T-helper 1 cell (primary cell): ENCODE measurements around the gene OR51M1.
"Not testable (repeated sequence)": the region's sequence is repeated elsewhere in the genome, so short reads cannot be mapped to it uniquely, and the experiment has no call there.

Experiments
- DNase-seq, 5 donors: peaks; one replicate each; pipeline ENCODE4 v3.0.0-alpha.2; 2012 to 2020
- total RNA-seq, 4 donors: gene quantifications; one replicate each; lab custom pipeline; 2026; lab: John Stamatoyannopoulos, UW

The OR51M1 gene, protein sequence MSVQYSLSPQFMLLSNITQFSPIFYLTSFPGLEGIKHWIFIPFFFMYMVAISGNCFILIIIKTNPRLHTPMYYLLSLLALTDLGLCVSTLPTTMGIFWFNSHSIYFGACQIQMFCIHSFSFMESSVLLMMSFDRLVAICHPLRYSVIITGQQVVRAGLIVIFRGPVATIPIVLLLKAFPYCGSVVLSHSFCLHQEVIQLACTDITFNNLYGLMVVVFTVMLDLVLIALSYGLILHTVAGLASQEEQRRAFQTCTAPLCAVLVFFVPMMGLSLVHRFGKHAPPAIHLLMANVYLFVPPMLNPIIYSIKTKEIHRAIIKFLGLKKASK
- total RNA-seq: 0 to 0.54 (median 0) reads per million in 4 donors

DNA sequence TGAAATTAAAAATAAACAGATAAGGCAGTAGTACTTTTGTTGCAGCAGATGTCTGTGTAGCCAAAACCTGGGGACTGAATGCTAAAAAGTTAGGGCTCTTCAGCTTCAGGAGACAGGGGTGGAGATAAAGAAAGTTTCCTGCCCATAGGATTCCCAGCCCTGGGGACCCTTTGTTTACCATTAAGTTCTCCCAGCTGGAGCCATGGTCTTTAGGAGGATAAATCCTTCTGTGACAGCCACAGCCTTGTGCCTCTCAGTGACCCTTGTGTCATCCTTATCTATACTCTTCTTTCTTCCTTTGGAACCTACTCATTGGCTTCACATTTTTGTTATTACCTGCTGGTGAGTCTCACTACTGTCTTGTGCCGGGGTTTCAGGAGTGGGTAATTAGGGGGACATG is at the start of gene OR51M1:
Gene OR51M1 (plus strand): TSS at position 237 of the 400 bp plus-strand sequence. CDS start 5,587 bp downstream, outside the sequence.
- no peak for DNase-seq

DNA sequence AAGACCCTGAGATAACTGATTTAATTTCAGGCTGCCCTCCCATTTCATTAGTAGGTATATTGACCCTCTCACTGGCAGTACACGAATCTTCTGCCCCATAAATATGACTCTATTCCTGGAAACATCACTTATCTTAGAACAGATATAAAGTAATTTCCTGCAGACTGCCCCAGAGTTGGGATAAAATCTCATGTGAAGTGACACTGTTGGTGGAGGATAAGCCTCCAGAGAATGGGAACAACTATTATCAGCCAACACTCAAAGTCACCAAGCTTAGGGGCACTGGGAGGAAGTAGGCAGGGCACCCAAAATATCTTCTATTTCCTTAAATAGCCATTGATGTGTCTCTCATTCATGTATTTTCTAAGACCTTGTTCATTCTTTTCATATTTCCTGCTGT is 48.4 kb upstream of the OR51M1 start:
- DNase-seq: no peak

DNA sequence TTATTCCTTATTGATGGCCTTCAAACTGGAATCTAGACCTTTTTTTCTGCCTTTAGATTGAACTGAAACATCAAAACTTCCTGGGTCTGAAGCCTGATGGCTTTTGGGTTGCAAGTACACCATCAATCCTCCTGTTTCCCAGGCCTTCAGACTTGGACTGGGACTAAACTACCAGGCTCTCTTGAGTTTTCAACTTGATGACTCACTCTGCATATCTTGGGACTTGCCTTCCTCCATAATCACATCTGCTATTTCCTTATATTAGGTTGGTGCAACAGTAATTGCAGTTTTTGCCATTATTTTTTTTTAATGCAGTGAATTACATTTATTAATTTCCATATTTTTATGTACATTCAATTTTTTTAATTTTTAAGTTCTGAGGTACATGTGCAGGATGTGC is 47.3 kb upstream of the OR51M1 start:
- no peak for DNase-seq

DNA sequence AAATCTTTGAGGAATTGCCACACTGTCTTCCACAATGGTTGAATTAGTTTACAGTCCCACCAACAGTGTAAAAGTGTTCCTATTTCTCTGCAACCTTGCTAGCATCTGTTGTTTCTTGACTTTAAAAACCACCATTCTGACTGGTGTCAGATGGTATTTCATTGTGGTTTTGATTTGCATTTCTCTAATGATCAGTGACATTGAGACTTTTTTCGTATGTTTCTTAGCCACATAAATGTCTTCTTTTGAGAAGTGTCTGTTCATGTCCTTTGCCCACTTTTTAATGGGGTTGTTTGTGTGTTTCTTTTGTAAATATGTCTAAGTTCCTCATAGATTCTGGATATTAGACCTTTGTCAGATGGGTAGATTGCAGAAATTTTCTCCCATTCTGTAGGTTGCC is 46.4 kb upstream of the OR51M1 start:
- DNase-seq: not testable (repeated sequence)

DNA sequence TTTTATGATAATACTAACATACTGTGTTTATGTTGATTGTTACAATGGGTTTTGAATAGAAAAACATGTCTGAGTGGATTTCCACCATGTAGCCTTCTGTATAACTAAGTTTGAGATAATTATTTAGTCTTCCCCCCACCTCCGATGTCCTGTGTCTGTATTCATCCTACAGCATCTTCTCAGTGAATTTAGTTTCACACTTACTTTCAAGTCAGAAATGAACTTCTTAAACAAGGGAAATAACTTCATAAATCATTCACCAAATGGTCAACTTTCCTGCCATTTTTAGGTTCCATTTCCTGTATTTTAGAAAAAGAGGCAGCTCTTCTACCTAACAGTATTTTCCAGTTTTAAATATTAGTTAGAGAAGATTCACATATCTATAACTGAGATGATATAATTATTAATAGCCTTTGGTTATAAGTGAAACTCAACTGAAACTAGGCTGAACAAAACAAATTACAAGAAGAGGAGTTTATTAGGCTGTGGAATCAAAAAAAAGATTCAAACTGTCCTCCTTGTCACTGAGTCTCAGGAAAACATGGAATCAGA is 43.8 kb upstream of the OR51M1 start:
- DNase-seq: no peak

DNA sequence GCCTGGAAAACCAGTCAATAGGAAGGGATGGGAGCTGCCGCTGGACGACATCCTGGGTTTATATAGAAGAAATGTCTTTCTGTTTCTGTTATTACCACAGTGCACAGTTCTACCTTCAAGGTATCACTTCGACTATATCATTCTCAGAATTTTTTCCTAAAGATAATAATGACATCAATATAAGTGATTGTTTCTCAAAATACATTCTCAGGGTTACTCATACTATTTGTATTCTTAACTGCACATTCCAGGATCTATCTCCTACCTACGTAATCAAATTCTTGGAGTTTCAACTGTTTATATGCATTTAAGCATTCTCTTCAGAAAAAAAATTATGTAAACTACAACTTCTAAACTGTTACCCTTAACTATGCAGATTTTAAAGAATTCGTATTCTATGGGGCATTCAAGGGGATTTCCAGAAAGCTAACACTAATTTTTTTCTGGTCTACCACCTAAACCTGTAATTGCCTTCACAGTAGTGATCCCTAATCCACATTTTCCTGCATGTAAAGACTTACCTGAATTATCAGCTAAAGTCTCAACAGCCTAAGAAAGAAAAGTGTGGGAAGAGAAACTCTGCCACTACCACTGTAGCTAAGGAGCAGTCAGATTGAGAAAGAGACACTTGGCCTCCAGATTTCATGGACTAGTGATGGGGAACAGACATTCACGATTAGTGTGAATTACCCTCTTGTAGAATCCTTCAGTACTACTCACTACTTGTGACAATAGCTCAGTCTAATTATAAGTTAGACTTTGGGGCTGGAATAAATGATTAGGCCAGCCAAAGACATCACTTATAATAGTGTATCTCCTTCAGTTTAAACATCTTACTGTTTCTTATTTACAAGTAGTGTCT is 39.9 kb upstream of the OR51M1 start, which contains the start of gene OR51B5:
Gene OR51B5 (minus strand): TSS at position 51 of the 862 bp plus-strand sequence. CDS start 0 bp downstream, at position 51.
- DNase-seq: no peak

DNA sequence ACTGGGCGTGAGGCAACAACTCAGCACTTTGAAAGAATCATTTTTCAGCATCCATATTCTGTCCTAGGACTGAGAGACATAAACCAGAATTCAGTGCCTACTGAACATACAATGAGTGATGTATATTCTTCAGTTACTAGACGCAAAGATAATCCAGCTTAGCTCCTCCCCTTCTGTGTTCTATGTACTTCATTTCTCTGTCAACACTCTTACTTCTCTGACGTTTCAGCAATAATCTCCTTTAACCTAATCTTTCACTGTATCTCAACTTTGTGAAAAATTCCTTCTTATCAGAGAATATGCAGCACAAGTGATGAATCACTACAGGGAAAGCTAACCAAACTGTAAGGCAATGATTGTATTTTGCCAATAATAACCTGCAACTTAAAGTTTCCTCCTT is 37.8 kb upstream of the OR51M1 start:
- no peak for DNase-seq

DNA sequence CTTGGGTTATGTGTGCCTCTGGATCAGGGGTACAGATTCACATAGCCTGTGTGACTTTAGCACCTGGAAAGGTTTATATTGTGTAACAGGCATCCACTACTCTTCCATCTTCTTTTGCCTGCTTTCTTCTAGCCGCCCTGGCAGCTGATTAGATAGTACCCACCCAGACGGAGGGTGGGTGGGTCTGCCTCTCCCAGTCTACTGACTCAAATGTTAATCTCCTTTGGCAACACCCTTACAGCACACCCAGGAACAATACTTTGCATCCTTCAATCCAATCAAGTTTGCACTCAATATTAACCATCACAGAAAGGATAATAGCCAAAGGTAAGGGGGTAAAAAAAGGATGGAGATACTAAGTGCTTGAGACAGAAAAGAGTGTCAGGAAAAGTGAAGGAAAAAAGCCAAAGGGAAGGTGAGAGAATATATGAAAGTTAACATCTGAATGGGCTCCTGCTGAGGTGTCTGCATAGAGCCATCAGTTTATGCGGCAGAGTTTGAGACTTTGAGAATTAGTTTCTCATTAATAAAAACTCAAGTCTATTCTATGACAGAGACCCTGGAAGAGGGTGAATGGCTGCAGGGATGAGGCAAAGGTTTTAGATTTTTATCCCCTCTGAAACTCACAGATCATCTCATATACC is 34.9 kb upstream of the OR51M1 start:
- DNase-seq: no peak

DNA sequence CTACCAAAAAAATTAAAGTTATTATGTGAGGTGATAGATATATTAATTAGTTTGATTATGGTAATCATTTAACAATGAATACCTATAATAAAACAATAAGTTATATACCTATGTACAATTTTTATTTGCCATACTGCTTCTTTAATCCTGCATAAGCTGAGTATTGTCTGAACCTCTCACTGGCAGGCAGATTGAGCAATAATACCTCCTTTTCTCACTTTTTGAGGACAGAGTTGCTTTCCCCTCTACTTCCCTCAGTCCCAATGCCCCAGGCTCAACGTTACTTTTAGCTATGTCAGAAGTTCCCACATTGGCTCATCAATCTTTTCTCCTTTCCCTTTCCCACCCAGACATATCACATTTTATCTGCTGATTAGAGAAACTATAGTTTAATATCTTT is 34.1 kb upstream of the OR51M1 start:
- no peak for DNase-seq

DNA sequence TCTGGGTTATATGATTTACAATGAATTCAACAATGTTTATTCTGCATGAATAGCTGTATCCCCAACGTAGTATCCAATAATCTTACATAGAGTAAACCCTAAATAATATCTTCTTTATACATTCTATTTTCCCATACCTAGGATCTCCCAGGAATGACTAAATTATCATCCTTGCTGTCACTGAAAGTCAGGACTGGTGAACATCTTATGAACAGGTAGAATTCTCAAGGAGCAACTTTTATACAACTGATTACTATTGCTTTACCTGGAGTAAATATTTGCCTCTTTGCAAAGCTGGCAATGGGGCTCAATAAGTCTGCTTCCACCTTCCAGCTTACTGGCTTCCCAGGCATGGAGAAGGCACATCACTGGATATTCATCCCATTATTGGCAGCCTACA is 32.4 kb upstream of the OR51M1 start, which contains the start of gene OR51B6:
Gene OR51B6 (plus strand): TSS at position 301 of the 400 bp plus-strand sequence. CDS start 0 bp downstream, at position 301.
- DNase-seq: no peak

DNA sequence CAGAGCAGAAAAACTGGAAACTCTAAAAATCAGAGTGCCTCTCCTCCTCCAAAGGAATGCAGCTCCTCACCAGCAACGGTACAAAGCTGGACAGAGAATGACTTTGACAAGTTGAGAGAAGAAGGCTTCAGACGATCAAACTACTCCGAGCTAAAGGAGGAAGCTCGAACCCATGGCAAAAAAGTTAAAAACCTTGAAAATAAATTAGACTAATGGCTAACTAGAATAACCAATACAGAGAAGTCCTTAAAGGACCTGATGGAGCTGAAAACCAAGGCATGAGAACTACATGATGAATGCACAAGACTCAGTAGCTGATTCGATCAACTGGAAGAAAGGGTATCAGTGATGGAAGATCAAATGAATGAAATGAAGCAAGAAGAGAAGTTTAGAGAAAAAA is 27.6 kb upstream of the OR51M1 start:
- not testable (repeated sequence) for DNase-seq

DNA sequence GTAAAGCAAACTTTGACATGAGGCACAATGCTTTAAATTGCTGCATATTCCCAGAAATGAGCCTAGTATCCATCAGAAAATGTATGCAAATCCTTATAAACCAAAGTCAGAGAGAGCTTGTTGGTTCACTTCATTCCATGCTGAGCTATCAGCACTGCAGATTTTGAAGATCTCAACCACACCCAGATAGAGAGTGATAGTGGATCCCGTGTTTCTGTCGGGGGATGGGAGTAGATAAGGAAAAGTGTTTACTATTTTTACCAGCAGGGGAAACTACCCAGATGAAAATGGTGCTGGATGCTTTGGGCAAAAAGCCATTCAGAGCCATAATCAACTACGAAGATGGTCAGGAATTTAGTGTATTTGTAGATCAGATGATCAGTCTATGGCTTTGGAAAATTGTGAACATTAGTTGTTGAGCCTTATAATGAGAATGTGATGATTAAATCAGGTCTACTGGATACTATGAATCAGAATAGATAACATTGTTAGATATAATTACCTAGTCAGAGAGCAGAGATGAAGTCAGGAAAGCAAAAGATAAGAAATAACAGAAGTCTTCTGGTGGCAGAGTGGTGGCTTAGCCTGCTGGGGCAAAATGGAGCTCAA is 21.5 kb upstream of the OR51M1 start:
- DNase-seq: no peak

DNA sequence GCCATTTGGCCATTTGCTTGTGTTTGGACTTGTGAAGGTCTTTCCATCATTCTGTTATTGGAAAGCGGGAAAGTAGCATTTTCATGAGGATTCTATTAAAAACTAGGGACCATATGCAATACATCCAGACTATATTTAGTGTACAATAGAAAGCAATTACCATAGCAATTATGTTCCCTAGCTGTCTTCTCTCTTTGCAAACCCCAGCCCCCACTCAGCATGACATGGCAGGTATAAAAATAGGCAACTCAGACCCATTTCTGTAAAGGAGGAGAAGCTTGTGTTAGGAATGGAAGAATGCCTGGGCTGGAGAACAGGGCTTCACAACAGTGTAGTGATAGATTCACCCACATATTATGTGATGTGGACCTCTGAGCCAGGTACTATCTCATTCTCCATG is 19.9 kb upstream of the OR51M1 start:
- DNase-seq: no peak

DNA sequence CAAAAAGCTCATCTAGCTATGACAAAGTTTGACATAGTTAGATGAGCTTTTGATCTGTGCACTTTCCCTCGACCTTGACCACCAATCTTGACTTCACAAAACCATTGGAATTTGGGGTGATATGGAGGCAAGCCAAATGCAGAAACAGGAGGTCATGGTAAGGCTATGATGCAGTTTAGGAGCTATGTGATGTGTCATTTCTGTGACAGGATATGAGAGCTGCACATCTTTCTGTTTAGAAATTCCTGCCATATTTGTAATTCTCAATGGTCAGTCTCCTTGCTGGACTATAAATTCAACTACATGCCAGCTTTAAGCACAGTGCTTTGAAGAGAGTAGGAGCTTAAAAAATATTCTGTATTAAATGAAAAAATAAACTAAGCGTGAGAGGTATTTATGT is 19.4 kb upstream of the OR51M1 start:
- DNase-seq: no peak

DNA sequence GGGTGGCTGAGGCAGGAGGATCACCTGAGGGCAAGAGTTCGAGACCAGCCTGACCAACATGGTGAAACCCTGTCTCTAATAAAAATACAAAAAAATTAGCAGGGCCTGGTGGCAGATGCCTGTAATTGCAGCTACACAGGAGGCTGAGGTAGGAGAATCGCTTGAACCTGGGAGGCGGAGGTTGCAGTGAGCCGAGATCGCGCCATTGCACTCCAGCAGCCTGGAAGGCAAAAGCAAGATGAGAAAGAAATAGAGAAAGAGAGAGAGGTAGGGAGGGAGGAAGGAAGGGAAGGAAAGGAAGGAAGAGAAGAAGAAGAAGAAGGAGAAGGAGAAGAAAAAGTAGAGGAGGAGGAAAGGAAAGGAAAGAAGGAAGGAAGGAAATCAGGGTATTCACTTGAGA is 17.2 kb upstream of the OR51M1 start:
- DNase-seq: not testable (repeated sequence)

DNA sequence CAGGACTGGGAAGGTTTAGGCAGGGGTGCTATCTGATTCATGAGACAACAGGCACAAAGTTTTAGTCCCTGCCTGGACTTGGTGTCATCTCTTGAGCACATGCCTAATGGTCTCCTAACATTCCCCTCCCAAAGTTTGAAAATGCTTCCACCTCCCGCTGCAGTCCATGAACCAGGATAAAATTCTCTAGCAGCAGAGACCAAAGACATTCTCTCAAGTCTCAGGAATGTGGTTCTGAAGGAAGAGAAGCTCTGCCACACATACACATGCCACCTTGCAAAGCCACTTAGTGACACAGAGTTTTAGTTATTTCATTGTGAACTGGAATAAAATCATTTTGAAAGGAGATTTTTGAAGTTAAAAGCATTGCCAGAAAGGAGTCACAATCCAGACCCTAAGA is 16.8 kb upstream of the OR51M1 start:
- DNase-seq: no peak

DNA sequence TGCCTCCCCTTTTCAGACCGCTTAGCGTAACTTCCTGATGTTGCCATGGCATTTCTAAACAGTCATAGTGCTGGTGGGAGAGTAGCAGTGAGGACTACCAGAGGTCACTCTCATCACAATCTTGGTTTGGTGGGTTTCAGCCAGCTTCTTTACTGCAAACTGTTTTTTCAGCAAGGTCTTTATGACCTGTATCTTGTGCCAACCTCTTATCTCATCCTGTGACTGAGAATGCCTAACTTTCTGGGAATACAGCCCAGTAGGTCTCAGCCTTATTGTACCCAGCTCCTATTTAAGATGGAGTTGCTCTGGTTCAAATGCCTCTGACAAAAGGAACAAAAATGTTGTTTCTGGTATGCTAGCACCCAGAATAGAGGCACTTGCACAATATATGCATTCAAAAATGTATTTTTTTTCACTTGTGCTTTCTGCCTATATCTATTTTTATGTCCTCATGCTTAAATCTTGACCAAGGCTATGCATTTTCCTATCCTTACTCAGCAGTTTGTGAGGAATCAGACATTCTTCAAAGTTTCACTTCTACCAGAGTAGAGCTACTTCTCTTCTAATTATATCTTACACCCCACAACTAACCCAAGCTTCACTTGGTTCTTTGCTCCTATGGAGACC is 16.1 kb upstream of the OR51M1 start:
- DNase-seq: no peak

DNA sequence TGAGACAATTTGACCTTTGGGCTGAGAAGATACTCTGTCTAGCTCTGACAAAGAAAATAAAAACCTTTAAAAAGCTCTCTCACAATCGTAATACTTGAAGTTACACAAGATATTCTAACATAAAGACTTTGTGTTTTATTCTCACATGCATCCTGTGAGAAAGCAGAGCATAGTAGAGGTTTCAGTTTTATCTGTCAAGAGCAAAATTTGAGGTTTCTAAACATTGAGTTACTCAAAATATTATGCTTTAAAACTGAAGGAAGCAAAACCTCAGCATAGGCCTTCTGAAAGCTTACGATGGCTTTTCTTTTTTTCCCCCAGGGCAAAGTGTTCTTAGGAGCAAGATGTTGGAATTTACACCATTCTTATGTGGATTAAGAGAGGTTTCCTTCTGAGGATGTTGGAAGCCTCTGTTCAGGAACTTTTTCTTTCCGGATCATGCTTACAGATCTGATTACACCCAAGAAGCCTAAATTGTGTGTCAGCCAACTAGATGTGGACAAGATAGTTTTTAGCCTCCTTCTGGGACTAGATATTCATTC is 15.0 kb upstream of the OR51M1 start:
- DNase-seq: no peak

DNA sequence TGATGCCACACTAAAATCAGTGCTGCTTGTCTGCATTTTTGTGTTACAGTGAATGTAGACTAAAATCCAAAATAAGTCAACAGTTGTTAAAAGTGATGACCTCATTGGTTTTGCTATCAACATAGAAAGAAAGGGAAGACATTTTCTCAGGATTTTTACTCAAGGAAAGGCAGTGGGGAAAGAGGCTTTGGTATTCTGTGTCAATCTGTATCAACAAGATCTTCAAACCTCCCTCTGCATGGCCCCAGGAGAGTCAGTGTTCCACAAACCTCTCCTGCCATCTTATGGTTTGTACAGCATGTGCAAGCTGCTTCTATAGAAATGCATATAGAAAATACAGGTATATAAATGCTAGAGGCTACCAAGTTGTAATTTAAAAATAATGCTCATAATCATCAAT is 13.8 kb upstream of the OR51M1 start:
- DNase-seq: no peak

DNA sequence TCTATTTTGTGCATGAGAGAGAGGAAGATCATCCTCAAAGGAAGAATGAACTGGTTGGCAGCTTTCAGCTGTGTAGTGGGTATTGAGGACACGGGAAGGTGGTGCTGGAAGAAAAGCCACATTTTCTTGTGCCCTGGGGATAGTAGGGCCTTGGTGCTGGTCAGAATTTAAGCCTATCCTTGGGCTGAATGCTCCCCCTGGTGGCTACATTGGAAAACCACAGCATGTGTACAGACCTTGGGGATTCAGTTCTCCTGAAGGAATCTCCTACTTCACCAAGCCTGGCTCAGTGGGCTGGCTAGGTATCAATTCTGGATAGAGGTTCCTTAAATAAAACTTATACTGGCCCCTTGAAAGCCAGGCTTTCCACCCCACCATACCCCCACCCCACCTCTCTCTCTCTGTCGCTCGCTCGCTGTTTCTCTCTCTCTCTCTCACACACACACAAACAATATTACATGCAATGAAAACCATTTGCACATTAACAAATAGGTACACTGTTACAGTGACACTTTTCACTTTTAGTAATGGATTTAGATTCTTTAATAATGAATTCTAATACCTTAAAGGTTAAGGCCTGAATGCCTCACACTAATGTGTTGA is 2.8 kb upstream of the OR51M1 start:
- DNase-seq: peak in 1 of 5 donors; percentile 11

DNA sequence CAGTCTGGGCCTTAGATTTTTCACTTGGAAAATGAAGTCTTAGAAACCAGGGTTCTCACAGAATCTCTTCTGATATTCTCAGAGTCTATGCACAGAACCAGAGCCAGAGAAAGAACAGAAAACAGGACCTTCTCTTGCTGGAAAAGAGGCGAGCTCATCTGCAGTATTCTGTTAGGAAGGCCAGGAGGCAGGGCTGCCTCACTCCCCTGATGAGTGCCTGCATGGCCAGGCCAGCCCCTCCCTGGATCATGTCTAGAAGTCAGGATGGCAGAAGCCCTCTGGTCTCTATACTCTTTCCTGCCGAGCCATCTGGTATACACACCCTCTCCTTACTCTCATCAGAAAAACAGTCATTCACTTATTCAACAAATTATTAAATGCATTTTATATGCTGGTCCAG is 723 bp downstream of the OR51M1 start:
- no peak for DNase-seq
